GF-D8 (cell line): ENCODE results near the gene TCF7L2.
A peak's percentile ranks its signal among the peaks of the same experiment; 100 is the strongest.

Experiments
- DNase-seq: peaks from one replicate; lab custom pipeline; 2025; lab: John Stamatoyannopoulos, UW

The TCF7L2 gene

DNA sequence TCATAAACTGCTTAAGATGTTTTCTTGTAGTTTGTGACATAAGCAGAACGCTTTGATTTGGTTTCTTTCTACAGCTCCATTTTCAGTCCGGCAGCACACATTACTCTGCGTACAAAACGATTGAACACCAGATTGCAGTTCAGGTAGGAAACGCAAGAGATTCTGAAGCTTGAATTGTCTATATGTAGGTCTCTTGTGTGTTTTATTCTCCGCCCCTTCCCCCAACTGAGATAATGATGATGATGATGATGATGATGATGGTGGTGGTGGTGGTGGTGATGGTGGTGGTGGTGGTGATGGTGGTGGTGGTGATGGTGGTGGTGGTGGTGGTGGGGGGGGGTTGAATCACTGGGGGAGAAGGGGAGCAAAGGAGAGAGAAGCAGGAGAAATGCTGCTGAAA lies 14.4 kb downstream of the TCF7L2 start:
- no peak for DNase-seq

DNA sequence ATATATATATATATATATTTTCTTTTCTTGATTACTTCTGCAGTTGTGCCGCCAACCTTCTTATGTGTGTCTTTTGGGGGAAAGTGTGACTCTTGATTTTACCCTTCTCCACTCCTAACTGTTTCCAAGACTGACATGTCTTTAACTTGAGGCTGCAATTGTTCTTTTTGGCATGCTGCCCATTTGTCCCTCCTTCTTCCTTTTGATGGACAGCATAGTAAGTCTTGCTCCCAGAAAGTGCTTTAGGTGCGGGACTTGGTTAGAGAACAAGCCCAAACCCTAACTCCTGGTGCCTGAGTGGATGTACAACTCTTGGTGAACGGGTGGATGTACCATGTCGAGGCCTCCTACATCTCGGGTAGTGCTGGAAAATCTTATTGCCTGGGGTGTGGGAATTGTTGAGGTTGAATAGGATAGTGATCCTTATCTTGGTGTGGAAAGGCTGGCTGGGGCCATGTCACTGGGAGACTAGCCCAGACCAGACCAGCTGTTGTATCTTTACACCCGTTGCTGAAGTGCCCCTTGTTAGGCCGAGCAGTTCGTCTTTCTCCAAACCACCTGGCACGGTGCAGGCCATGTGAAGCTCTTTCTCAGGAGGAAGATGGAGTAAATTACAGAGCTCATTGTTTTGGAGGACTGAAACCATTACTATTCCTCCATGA lies 16.3 kb downstream of the TCF7L2 start:
- no peak for DNase-seq

- no peak for DNase-seq
These were observed 17.2 kb downstream of the TCF7L2 start for GRCh38 chr10:112967200-112967599.

DNA sequence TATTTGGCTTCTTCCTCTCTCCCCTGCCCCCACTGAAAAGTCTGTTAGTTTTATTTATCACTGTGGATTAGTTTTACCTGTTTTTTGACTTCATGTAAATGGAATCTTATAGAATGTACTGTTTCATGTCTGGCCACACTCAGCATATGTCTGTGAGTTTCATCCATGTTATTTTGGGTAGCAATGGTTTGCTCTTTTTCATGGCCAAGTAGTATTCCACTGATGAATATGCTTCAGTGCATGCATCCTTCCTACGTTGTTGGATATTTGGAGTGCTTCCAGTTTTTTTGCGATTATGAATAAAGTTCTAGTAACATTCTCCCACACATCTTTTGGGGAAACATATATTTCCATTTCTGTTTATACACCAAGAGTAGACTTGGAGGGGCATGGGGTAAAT lies 19.1 kb downstream of the TCF7L2 start:
- DNase-seq, result no peak

DNA sequence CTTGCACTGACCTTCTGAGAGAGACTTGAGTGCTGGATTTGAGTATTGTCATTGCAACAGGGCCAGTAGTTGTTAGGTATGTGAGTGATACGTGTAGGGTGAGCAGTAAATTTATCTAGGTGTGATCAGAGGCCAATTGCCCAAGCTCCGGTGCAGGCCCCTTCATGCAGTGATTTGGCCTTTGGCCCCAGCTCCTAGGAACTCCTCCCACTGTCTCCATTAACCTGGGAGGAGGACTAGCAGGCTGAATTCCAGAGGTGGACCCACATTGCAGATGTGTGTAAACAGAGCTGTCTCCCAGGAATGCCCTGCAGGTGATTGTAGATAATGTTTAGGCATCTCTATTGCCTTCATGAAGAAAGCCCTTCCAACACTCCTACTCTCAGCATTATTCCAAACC lies 19.5 kb downstream of the TCF7L2 start:
- DNase-seq, result no peak

DNA sequence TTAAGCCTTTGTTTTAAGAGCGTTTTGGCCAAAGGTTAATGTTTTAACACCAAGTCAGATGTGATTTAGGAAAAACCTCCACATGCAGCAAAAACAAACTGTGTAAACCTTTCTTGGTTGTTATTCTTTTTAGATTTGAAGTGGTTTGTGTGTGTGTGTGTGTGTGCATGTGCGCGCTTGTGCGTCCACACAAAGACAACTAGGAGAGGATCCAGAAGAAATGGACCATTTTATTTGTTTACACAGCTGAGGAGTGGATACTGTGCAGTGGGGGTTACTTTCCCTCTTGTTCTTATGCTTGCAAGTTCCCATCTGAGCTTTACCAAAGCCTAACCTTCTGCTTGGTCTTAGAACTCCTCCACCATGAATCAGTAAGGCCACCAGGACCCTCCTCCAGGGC lies 20.0 kb downstream of the TCF7L2 start:
- no peak for DNase-seq

DNA sequence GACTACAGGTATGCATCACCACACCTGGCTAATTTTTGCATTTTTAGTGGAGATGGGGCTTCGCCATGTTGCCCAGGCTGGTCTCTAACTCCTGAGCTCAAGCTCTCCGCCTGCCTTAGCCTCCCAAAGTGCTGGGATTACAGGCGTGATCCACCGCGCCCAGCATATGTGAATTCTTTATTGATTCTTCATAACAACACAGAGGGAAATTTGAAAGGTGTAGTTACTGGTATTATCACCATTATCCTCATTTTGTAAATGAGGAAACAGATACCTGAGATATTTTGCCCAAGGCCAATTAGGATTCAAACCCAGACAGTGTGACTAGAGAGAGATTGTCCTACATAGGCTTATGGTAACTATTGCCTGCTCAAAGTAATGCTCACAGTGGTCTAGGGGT lies 22.6 kb downstream of the TCF7L2 start:
- DNase-seq, result no peak

DNA sequence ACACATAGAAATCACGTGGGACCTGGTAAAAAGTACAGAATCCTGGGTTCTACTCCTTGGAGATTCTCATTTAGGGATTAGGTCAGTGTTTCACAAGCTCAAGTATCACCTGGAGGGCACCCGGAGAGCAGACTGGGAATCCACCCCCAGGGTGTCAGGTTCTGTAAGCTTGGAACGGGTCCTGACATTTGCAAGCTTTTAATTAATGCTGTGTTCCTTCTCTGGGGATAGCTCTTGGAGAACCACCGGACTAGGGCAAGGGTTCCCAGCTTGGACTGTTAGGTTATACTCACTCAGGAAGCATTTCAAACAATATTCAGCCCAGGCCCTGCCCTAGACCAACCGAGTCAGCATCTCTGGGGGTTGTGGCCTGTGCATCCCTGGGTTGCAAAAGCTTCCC lies 23.0 kb downstream of the TCF7L2 start:
- no peak for DNase-seq

- DNase-seq, result no peak
These were observed 23.8 kb downstream of the TCF7L2 start for GRCh38 chr10:112973805-112974204.

- DNase-seq, result no peak
These were observed 27.4 kb downstream of the TCF7L2 start for GRCh38 chr10:112977426-112977898.

- DNase-seq, result no peak
These were observed 29.9 kb downstream of the TCF7L2 start for GRCh38 chr10:112979927-112980326.

- DNase-seq, result no peak
These were observed 30.9 kb downstream of the TCF7L2 start for GRCh38 chr10:112980937-112981336.

GRCh38 chr10:112981553-112981952 lies 31.5 kb downstream of the TCF7L2 start:
- DNase-seq, result peak; percentile 31

- no peak for DNase-seq
These were observed 33.5 kb downstream of the TCF7L2 start for GRCh38 chr10:112983444-112984056.

- no peak for DNase-seq
These were observed 34.7 kb downstream of the TCF7L2 start for GRCh38 chr10:112984756-112985155.

DNA sequence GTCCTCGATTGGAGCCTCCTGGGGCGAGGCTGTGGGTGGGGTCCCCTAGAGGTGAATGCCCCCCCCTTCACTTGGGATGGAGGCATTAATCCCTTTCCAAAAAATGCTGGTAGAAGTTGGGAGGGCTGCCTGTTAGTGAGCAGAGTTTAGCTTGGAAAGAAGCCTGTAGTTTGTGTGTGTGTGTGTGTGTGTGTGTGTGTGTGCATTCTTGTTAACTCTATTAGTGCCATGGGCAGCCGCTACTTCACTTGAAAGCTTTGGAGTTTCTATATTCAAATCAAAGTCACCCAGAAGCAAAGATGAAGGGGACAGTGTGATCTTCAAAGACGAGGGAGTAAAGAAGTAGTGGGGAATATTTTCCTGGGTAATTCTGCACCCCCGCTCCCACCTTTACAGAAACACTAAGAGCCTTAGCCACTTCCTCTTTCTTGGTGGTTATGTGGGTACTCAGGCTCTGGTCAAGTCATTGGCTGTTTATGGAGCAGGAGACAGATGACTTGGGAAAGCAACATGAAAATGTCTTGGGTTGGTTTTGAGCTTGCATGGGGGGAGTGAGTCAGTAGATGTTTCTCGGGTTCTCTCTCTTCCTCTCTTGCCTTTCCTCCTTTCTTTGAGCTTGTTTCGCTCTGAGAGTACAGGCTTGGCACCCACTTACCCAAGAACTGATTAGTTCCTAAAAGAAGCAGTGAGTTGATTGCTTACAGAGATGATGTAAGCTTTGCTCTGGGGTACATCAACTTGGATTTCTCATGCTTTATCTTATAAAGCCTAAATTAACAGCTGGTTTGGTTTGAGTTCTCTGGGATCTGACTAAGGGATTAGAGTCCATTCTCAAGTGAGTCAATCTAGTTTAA lies 35.9 kb downstream of the TCF7L2 start:
- DNase-seq, result peak; percentile 12

DNA sequence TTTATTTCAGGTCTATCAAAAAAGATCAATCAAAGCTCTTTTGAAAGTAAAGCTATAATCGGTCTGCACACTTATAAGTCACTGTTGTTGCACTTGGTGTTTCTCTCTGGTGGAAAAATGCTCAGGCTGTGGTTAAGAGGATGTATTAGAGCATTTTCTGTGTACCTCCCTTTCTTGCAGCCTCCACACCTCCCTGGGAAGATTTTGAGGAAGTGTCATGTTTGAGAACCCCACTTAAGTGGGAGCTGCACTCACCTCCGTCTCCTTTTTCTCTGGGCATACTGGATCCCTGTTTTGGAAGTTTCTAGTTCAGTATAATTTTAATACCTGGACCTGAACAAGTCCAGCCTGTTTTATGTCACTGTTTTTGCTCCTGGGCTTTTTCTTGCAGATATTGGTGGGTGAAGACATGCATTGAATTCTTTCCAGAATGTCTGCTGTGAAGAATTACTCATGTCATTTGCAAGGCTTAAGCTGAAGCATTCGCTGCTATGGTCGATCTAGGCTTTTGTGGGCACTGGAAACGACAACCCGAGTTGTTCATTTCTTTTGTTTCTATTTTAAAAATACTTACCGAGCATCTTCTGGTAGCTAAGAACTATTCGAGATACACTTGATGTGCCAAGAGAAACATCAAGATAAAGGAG lies 36.6 kb downstream of the TCF7L2 start:
- no peak for DNase-seq

DNA sequence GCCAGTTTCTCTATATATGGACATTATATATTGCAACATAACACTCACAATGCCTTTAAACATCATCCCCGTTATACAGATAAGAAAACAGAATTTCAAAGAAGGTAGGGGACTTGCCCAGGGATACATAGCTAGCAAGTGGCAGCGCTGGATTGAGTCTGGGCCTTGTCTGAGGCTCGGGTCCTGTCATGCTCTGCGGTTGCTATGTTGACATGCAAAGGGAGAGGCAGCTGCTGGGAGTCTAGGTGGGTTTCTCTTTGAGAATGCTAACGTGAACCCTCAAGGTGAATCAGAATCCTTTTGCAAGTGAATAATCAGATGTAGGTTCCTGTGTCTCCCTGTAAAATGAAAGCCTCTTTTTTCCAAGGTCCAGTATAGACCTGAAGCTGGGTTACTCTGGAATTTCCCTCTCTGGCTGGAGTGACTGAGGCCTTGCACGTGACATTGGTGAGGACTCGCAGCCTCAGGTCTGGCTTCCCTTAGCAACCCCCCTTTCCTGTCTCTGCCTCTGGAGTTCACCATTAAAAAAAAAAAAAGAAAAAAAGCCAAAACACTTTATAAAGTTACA lies 38.9 kb downstream of the TCF7L2 start:
- no peak for DNase-seq

- no peak for DNase-seq
These were observed 39.8 kb downstream of the TCF7L2 start for GRCh38 chr10:112989826-112990225.

- no peak for DNase-seq
These were observed 40.2 kb downstream of the TCF7L2 start for GRCh38 chr10:112990271-112990670.

GRCh38 chr10:112991888-112992491 lies 41.9 kb downstream of the TCF7L2 start:
- DNase-seq, result no peak

DNA sequence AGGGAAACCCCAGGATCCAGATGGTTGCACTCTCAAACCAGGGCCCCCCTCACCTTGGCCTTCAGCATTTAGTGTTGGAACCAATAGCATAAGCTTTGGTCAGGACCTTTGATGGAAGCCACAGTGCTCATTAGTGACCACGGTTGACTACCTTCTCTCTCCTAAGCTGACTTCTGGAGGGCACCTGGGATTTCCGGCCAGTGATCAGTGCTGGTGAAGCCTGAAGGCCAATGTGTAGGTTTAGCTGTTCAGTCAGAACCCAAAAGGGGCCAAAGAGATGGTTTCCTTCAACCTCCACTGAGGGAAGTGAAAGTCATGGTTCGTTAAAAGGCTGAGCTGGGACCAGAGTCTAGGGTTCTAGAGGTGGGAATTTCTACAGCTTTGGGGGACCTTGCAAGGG lies 46.4 kb downstream of the TCF7L2 start:
- DNase-seq, result no peak
